Ramos (cell line): ENCODE data around the gene HECA.
"Not testable (repeated sequence)": the region's sequence is repeated elsewhere in the genome, so short reads cannot be mapped to it uniquely, and the experiment has no call there.

Experiments used
- in situ Hi-C: fragments of 300-500 bp; cut with MboI; formaldehyde crosslinking; loops from one replicate; pipeline ENCODE4 v1.14.3; 2022; ENCODE audit warnings: low sequenced_read_pairs; ENCODE audit not compliant: unreplicated experiment

Gene HECA

GRCh38 chr6:139187489-139187888, 52.6 kb downstream of the HECA start:
- in situ Hi-C loops = no loop called here

GRCh38 chr6:139189665-139190064, 54.8 kb downstream of the HECA start:
- in situ Hi-C loops = no loop called here

GRCh38 chr6:139194740-139195139, 59.9 kb downstream of the HECA start:
- in situ Hi-C loops = no loop called here

GRCh38 chr6:139198529-139199288, 63.8 kb downstream of the HECA start:
- in situ Hi-C loops = no loop called here

GRCh38 chr6:139201378-139201777, 66.5 kb downstream of the HECA start:
- in situ Hi-C loops = loop anchor here (25.0 kb wide), 1 partner anchor 389 kb away; no protein-coding TSS in a partner anchor

GRCh38 chr6:139204978-139205377, 70.1 kb downstream of the HECA start:
- in situ Hi-C loops = loop anchor here (5.0 to 25.0 kb wide), 2 partner anchors 162 to 393 kb away; no protein-coding TSS in a partner anchor

GRCh38 chr6:139205843-139206242, 71.0 kb downstream of the HECA start:
- in situ Hi-C loops = loop anchor here (5.0 to 25.0 kb wide), 2 partner anchors 161 to 394 kb away; no protein-coding TSS in a partner anchor

- in situ Hi-C loops = loop anchor here (25.0 kb wide), 1 partner anchor 398 kb away; no protein-coding TSS in a partner anchor
These were observed 75.9 kb downstream of the HECA start for GRCh38 chr6:139210766-139211165.

- in situ Hi-C loops = loop anchor here (25.0 kb wide), 1 partner anchor 400 kb away; no protein-coding TSS in a partner anchor
These were observed 77.6 kb downstream of the HECA start for GRCh38 chr6:139212460-139212859.

- in situ Hi-C loops = loop anchor here (25.0 kb wide), 1 partner anchor 407 kb away; no protein-coding TSS in a partner anchor
These were observed 84.4 kb downstream of the HECA start for GRCh38 chr6:139219271-139219729.

GRCh38 chr6:139219746-139220145, 84.9 kb downstream of the HECA start:
- in situ Hi-C loops = loop anchor here (25.0 kb wide), 1 partner anchor 407 kb away; no protein-coding TSS in a partner anchor

- in situ Hi-C loops = not testable (repeated sequence)
These were observed 93.5 kb downstream of the HECA start for GRCh38 chr6:139228387-139228786.
